Retina (tissue), 1 donor: Measurements from ENCODE around the gene PLEKHM3.
"Not testable (repeated sequence)": the region's sequence is repeated elsewhere in the genome, so short reads cannot be mapped to it uniquely, and the experiment has no call there.

Experiments used
- DNase-seq: peaks from one replicate; pipeline ENCODE4 v3.0.0-alpha.2; 2016

The PLEKHM3 gene

DNA sequence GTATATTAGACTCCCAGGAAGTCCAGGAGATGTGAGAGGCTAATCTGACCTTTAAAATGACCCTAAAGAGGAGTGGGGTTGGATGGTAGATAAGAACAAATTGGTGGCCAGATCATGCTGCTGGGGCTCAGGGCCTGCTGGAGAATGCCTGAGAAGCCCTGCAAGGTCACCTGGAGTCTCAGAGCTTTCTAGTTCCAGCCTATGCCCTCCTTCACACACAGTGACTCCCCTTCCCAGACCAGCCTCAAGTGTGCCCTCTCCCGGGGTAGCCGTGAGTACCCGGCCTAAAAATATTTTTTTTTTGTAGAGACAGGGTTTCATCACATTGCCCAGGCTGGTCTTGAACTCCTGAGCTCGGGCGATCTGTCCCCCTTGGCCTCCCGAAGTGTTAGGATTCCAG is 211.4 kb downstream of the PLEKHM3 start:
- DNase-seq = no peak

- DNase-seq = peak; percentile 87
Observed at GRCh38 chr2:207813221-207813916, 212.0 kb downstream of the PLEKHM3 start.

DNA sequence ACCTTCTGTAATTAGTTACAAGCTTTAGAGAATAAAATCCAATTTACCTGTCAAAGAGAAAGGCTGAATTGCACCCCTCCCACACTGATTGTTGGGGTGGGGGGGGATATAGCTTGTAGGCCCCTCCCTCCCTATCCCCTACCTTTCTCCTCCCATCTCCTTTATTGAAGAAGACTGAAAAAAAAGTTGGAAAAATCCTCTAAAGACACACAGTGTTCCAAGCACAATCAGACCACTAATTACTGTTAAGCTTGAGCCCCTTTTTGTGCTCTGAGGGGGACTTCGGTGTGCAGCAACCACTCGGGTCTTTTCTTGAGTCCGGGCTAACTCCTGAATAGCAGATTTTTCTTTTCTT is 212.6 kb downstream of the PLEKHM3 start:
- peak; percentile 69 for DNase-seq

DNA sequence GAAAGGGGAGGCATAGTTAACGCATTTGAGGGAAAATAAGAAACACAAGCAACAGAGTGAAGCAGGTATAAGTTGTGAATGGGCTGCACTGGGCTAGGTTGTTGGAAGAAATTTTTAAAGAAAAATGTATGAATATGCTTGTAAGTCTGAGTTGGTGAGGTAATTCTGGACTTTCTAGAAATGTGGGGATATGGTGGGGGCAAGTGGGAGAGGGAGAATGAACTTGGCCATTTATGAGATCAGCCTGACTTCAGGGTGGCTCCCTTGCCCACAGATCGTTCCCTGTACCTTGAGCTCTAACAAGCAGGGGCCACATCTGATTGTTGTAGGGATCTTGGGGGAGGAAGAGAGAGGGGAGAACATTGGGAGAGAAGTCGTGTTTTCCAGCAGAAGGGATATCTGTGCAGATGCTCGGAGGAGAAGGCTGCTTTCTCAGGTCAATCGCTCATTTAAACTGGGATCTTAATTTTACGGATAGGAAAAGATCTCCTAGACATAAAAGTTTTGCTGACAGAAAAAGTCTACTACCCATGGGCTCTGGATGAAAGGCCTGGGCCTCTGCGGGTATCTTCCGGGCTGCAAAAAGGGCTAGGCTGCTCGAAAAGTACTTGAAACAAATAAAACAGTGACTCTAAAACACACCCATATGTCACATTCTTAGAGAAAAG is 213.1 kb downstream of the PLEKHM3 start:
- DNase-seq = peak; percentile 67

DNA sequence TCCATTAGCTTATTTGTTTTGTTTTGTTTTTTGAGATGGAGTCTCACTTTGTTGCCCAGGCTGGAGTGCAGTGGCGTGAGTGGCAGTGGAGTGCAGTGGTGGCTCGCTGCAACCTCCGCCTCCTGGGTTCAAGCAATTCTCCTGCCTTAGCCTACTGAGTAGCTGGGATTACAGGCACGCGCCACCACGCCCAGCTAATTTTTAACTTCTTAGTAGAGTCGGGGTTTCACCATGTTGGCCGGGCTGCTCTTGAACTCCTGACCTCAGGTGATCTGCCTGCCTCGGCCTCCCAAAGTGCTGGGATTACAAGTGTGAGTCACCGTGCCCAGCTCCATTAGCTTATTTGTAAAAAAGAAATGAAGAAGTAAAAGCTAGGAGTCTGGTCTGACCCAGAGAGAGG is 213.7 kb downstream of the PLEKHM3 start:
- not testable (repeated sequence) for DNase-seq

DNA sequence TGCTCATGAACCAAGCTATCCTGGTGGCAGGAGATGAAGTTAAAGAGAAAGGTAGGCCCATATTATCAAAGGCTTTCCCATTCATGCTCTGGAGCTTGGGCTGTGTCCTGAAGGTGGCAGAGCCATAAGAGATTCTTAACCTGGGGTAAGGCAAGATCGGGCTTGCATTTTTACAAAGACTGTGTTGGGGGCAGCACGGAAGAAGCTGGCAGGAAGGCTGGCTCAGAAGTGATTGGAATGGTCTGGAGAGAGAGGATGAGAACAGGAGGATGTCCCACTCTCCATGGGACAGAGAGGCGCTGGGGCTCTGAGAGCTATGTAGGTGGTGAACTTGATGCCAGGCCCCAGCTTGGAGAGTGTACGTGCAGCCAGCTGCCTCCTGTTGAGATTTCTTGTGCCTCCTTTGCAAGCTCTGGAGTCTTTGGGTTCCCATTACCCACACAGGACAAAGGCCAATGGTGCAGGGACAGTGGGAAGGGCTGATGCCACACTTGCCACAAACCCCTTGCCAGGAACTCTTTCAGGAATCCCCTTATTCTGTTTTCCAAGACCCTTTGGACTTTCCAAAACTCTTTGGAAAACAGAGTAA is 215.0 kb downstream of the PLEKHM3 start:
- DNase-seq = no peak

- DNase-seq = no peak
Observed at GRCh38 chr2:207808119-207808518, 217.2 kb downstream of the PLEKHM3 start.

- DNase-seq = no peak
Observed at GRCh38 chr2:207807516-207807915, 217.8 kb downstream of the PLEKHM3 start.

DNA sequence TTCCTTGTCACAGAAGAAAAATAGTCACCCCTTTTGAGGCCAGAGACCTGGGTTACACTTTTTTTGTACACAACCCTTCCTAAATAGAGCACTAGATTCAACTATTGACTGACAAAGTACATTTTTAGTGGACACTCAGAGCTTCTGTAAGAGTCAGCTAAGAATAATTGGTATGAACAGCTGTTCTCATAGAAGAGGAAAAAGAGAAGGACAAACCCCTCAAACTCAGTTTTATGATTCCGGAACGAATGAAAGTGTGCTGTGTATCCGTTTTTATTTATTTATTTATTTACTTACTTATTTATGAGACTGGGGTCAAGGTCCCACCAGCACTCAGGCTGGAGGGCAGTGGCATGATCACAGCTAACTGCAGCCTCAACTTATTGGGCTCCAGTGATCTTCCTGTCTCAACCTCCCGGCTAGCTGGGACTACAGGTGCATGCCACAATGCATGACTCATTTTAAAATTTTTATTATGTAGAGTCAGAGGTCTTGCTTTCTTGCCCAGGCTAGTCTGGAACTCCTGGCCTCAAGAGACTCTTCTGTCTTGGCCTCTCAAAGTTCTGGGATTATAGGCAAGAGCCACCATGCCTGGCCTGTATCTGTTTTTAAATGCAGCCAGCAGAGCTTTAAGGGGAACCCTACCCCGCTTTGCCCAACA is 219.6 kb downstream of the PLEKHM3 start:
- DNase-seq = no peak

- no peak for DNase-seq
Observed at GRCh38 chr2:207802650-207803049, 222.7 kb downstream of the PLEKHM3 start.

GRCh38 chr2:207801259-207801658 is 224.1 kb downstream of the PLEKHM3 start:
- no peak for DNase-seq

- DNase-seq = no peak
Observed at GRCh38 chr2:207796585-207797350, 228.6 kb downstream of the PLEKHM3 start.

- peak; percentile 16 for DNase-seq
Observed at GRCh38 chr2:207792244-207792785, 233.0 kb downstream of the PLEKHM3 start.

DNA sequence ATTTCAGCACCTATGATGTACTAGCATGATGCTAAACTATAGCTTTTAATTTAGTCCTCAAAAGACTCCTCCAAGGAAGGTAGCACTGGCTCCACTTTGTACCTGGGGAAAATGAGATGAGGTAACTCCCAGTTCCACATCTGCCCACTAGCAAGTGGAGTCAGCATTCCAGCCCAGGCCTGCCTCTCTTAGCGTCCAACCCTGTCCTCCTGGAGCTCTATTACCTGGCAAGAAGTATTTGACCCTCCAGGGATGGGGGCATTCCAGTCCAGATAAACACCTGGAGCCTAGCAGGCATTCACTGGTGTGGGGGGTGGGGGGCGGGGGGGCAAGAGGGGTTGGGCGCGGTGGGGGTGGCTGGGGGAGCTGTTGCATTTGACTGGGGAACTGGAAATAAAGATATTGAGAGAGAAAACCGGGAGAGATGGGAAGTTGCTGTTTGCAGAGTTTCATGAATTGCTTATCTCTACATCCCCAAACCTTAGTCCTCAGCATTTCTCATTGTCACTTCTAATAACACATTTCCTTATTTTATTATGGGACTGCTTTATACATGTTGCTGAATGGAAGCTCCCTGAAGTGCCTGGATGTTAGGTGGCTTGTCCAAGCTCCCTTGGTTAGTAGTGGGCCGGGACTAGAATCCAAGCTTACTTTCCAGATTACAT is 233.6 kb downstream of the PLEKHM3 start:
- DNase-seq = no peak

- DNase-seq = no peak
Observed at GRCh38 chr2:207790898-207791297, 234.4 kb downstream of the PLEKHM3 start.

DNA sequence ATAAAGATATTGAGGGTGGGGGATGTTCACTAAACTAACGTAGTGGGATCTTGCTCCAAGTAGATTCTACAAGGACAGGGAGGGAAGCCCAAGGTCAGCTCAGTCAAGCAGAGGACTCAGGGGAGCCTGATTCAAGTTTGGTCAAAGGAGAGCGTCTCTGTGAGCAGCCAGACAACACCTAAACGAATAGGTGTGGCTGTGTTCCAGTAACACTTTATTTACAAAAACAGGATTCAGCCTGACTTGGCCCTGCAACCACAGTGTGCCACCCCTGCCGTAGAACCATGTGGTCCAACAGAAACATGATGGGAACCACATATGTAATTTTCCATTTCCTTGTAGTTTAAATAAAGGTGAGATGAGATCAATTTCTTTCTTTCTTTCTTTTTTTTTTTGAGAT is 237.5 kb downstream of the PLEKHM3 start:
- no peak for DNase-seq

- no peak for DNase-seq
Observed at GRCh38 chr2:207787017-207787416, 238.3 kb downstream of the PLEKHM3 start.

GRCh38 chr2:207784898-207785297 is 240.4 kb downstream of the PLEKHM3 start:
- DNase-seq = no peak

DNA sequence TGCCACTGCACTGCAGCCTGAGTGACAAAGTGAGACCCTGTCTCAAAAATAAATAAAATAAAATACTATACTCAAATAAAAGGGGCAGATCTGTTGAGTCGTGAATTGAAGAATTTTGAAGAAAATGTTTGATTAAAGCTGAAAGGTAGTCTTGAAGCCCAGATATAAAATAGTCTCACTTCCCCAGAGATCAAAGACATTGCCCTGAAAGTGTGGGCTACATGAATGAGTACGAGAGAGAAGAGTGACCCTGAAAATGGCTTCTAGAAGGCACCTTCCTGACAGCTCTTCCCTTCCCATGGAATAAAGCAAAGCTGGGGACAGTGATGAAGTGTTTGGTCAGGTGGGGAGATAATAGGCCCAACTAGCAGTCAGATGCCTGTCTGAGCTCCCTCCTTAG is 241.8 kb downstream of the PLEKHM3 start:
- DNase-seq = no peak

DNA sequence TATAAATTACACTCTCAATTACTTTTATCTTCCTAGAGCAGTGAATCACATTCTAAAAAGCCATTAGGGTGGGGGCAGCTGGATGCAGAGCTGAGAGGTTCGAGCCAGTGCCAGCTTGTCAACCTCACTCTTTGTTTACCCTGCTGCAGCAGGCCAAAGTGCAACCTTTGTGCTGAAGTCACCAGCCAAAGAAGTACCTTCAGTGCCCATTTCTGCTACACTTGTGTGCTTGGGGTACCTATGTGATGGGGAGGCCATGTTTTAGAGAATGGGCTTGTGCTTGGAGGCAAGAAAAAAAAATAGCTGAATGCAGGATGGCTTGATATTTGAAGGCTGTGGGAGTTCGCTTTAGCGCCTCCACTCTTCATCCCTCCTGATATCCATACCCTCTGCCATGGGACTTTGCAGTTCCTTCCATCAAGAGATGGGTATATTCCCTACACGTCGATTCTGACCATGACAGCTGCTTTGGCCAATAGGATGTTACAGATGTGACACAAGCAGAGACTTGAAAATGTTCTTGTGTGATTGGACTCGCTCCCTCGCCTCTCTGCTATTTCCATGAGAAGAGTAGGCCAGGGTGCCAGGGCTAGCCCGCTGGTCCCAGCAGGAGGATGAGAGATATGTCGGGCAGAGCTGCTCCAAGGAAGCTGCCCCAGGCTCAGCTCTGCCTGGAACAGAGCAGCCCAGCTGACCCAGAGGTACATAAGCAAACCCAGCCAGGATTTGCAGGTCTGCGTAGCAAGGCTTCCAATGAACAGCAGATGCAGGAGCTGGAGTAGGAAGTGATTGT is 242.9 kb downstream of the PLEKHM3 start:
- no peak for DNase-seq

GRCh38 chr2:207779523-207779922 is 245.8 kb downstream of the PLEKHM3 start:
- no peak for DNase-seq
